ENCODE measurements around the gene BMF.

GRCh38 chr15:40090774-40091455 is 17.8 kb downstream of the BMF start:
- TF ChIP-seq GATA3 (IDR thresholded peaks at IDR 0.05; ENCODE audit: low read depth, low read length): no peak
- TF ChIP-seq GATA2 (IDR thresholded peaks at IDR 0.05; ENCODE audit: low read depth, low read length): no peak
